Cardiac fibroblast (primary cell): ENCODE results near the gene PDZD2.

Experiments used
- DNase-seq, 2 donors: peaks; one replicate each; pipeline versions ENCODE4 v3.0.0 to v3.0.0-alpha.2; 2010; ENCODE audit warnings: low read depth in 2 of 2
- H3K4me3 ChIP-seq, 2 donors: replicated peaks in 1 of 2; 1 replicate in 1 of 2; 2 replicates in 1 of 2; pipeline ENCODE4 v1.5.1; 2011; ENCODE audit warnings: low read depth in 2 of 2, low read length in 2 of 2, mild to moderate bottlenecking in 2 of 2, moderate library complexity in 1 of 2
- TF ChIP-seq, protein P1 (sequence below): IDR thresholded peaks from one replicate; pipeline ENCODE4 v1.5.1; 2011; ENCODE audit warnings: low read depth, mild to moderate bottlenecking, low read length, inconsistent platforms

PDZD2 gene

DNA sequence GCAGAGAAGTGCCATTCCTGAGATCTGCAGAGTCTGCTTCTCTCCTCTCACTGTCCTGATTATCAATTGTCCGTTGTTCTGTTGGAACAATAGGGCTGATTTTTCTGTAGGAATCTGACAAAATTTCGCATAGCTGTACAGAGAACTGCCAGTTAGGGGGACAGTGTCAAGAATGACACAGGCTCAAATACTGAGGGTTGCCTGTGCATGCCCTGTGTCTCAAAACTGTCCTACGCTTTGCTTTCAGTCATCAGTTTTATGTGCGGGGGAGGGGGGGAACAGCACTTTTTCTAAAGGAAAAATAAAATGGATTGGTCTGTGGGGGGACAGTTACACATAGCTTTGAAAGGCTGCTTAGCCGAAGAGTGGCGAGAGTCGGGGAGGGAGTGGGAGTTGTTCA lies 248.6 kb downstream of the PDZD2 start:
- no peak overlapping the region for H3K4me3 ChIP-seq
- TF ChIP-seq, protein P1, sequence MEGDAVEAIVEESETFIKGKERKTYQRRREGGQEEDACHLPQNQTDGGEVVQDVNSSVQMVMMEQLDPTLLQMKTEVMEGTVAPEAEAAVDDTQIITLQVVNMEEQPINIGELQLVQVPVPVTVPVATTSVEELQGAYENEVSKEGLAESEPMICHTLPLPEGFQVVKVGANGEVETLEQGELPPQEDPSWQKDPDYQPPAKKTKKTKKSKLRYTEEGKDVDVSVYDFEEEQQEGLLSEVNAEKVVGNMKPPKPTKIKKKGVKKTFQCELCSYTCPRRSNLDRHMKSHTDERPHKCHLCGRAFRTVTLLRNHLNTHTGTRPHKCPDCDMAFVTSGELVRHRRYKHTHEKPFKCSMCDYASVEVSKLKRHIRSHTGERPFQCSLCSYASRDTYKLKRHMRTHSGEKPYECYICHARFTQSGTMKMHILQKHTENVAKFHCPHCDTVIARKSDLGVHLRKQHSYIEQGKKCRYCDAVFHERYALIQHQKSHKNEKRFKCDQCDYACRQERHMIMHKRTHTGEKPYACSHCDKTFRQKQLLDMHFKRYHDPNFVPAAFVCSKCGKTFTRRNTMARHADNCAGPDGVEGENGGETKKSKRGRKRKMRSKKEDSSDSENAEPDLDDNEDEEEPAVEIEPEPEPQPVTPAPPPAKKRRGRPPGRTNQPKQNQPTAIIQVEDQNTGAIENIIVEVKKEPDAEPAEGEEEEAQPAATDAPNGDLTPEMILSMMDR: no peak
- no peak for DNase-seq

GRCh38 chr5:31888564-31888963 lies 249.6 kb downstream of the PDZD2 start:
- TF ChIP-seq, protein P1: no peak
- no peak for DNase-seq
- no peak overlapping the region for H3K4me3 ChIP-seq

DNA sequence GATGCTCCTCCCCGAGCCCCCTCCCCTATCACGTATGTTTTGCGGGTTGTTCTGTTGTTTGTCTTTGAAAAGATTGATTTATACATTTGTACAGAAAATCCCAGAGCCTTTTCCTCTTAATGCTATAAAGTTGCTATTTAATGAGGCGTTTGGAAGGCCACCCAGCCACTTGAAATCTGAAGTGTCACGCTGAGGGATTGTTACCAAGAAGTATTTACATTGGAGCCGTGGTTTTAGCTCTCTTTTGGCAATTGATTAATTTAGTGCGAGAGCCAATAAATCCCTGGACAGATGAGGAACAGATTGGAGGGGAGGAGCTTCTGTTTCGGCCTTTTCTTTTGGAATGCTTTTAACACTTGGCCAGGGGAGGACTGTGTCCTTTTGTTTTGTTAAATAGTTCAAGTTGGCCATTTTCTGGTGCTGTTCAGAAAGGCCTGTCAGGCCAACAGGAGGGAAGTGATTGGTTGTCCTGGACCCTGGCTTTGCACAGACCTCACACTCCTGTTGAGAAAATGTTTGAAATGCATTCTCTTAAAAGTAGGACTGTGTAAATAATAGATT lies 250.2 kb downstream of the PDZD2 start:
- H3K4me3 ChIP-seq: no peak overlapping the region
- DNase-seq: no peak
- TF ChIP-seq, protein P1: no peak

- H3K4me3 ChIP-seq: no peak overlapping the region
- DNase-seq: no peak
- TF ChIP-seq, protein P1: no peak
Observed at GRCh38 chr5:31890046-31890445, 251.1 kb downstream of the PDZD2 start.

- no peak overlapping the region for H3K4me3 ChIP-seq
- no peak for DNase-seq
- TF ChIP-seq, protein P1: no peak
Observed at GRCh38 chr5:31894141-31894540, 255.2 kb downstream of the PDZD2 start.

DNA sequence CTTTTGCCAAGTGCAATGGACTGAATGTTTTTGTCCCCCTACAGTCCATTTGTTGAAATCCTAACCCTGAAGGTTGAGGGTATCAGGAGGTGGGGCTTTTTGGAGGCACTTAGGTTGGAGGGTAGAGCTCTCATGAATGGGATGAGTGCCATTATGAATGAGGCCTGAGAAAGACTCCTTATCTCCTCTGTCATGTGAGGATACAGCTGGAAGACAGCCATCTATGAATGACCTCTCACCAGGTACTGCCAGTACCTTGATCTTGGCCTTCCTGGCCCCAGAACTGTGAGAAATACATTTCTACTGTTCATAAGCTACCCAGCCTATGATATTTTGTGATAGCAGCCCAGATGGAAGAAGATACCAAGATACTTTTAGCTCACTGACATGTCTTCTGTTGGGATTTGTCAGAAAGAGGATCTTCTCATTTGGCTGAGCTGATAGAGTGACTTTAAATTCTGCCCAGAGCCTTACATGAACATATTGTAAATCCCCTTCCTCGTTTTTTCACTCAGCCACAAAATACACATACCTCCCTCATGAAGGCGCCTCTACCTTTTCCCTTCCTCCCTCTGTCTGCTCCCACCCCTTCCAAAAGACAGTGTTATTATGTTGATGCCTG lies 256.4 kb downstream of the PDZD2 start:
- TF ChIP-seq, protein P1: no peak
- DNase-seq: no peak
- no peak overlapping the region for H3K4me3 ChIP-seq
